COR-L47 (cell line): ENCODE measurements around the gene SLC5A2.
"Not testable (repeated sequence)": the region's sequence is repeated elsewhere in the genome, so short reads cannot be mapped to it uniquely, and the experiment has no call there.

Experiments
- DNase-seq: peaks from one replicate; lab custom pipeline; 2025; lab: John Stamatoyannopoulos, UW

SLC5A2 gene

DNA sequence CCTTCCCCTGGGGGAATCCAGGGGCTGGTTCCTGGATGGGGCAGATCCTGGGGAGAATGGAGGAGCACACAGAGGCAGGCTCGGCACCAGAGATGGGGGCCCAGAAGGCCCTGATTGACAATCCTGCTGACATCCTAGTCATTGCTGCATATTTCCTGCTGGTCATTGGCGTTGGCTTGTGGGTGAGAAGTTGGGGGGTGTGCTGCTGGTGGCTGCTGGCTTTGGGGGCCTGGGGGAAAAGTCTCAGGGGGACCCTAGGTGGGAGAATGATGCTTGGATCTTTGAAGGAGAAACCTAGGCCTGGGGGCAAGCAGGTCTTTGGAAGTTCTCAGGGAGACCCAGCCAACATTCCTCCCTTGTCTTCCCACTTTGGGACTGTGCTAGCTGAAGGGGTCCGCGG, at the start of gene SLC5A2:
Gene SLC5A2 (plus strand): TSS at position 43 of the 400 bp plus-strand sequence. CDS start 14 bp downstream, at position 57.
- no peak for DNase-seq

DNA sequence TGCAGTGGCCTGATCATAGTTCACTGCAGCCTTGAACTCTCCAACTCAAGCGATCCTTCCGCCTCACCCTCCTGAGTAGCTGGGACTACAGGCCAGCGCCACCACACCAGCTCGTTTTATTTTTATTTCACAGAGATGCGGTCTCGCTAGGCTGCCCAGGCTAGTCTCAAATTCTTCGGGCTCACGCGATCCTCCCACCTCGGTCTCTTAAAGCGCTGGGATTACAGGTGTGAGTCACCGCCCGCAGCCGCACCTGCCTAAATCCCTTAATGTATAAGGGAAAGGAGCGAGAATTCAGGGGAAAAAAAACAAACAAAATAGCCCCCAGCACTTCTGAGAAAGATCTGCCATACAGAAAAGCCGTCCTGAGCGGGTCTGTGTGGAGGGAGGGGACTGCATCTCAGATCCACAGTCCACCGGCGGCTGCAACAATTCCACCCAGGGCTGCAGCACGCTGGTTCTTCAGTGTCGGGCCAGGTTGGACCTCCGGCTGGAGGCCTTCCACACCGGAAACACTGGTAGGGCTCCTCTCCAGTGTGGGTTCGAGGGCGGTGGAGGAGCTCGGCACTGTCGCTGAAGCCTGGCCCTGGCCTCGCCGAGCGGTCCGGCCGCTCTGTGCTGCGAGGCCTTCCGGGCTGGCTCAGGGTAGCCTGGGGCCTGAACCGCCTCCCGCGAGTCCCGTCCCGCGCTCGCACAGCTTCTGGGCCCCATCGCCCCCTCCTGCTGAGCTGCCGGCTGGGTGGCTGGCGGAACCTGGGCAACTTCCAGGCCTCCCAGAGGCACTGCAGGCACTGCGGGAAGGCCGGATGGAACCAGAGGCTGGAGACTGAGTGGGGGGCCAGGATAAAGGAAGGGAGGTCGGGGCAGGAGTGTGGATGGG, 47.3 kb upstream of the SLC5A2 start:
- no peak for DNase-seq

DNA sequence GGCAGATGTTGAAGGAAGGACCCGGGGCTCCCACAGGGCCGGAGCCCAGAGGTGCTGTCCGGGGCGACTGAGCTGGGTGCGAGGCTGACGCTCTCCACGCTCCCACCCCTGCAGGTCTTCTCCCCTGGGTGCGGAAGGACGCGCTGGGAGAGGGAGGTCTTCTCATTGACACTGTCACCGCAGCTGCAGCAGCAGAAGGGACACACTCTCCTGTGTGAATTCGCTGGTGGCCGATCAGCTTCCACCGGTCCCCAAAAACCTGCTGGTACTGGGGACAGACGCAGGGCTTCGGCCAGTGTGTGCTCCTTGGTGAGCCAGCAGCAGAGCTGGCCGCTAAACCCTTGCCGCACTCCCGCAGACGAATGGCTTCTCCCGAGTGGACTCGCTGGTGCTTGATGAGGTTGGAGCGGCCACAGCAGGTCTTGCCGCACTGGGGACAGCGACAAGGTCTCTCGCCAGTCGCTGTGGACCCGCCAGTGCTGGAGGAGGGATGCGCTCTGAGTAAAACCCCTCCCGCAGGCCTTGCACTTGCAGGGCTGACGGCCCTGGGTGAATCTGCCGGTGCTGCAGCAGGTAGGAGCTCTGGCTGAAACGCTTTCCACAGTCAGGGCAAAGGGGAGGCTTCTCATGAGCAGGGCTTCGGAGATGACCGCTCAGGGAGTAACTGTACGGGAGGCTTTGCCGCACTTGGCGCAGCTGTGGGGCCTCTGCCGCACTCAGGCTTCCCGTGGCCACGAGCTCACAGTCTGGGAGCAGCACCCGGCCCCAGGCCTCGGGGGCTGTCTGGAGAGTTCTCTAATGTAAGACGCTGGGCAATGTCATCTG, 46.5 kb upstream of the SLC5A2 start:
- no peak for DNase-seq

DNA sequence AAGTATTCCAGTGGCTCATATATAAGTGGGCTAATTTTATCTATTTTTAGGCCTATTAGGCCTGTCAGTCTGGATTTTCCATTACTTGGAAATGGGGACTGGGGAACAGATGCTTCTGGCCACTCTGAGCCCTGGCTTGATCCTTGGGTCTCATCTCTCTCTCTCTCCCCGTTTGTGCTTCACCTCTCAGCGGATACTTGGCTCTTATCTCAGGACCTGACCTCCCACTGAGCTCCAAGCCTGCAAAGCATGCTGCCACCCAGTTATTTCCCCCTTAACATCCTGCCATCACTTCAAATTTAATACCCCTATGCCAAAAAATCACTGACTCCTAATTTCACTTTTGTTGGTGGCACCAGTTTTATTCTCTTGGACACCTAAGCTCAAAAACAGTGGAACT, 44.5 kb upstream of the SLC5A2 start:
- DNase-seq: no peak

DNA sequence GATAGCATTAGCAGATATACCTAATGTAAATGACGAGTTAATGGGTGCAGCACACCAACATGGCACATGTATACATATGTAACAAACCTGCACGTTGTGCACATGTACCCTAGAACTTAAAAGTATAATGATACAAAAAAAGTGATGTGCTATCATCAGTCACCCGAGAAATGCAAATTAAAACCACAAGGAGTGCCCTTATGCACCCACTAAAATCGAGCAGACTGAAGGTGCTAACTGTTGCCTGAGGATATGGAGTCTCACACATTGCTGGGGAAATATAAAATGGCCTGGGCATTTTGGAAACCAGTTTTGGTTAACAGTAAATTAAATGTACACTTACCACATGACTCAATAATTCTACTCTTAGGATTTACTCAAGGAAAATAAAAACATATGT, 43.9 kb upstream of the SLC5A2 start:
- not testable (repeated sequence) for DNase-seq

DNA sequence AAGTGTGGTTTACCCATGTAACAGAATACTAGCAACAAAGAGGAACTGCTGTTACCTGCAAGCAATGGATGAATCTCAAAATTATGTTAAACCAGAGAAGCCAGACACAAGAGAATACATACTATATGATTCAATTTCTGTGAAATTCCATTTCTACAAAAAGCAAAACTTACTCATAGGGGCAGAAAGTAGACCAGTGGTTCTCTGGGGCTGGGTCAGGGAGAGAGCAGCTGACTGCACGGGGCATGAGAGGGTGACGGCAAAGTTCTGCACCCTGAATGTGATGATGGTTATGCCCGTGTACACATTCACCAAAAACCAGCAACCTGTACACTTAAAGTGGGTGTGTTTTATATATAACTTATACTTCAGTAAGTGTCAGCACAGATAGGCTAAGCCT, 43.4 kb upstream of the SLC5A2 start:
- DNase-seq: no peak

DNA sequence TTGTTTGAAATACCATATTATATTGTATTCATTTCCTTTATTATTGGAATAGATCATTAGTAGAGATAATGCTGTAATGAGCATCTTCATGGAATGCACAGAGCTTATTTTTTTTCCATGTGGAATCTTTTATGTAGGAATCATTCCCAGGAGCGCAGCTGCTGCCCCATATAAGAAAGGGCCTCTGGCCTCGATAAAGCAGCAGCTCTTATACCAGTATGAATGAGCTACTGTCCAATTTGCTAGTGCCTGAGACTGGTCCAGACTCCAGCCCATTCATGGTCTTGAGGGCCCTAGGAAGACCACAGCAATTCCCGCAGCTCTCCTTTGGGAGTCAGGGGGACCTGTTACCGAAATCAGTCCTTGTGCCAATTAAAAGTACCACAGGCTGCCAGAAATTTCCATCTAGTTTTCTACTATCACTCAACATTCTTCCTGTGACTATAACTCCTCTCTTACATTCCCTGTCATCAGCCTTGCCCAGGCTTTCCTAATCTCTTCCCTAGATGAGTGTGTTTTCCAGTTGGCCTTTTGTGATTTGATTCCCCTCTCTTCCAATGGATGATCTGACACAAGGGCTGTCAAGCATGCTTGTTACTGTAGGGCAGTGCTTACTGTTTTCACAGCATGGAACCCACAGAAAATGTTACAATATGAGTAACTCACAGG, 42.3 kb upstream of the SLC5A2 start:
- DNase-seq: no peak

DNA sequence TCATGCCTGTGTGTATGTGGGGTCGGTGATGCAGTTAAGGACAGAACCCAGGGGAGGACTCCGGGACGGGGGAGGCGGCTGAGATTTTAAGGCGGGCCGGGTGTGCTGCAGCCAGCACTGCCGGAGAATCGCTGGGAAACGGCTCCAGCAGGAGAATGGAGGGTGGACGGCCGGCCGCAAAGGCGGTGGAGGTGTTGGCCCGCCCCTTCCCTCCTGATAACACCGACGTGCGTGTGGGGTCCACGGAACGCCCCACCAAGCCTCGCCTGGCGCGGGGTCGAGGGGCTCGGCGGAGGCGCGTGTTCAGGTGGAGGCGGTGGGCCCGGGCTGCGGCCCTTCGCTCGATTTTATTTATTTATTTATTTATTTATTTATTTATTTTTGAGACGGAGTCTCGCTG, 41.0 kb upstream of the SLC5A2 start:
- no peak for DNase-seq

DNA sequence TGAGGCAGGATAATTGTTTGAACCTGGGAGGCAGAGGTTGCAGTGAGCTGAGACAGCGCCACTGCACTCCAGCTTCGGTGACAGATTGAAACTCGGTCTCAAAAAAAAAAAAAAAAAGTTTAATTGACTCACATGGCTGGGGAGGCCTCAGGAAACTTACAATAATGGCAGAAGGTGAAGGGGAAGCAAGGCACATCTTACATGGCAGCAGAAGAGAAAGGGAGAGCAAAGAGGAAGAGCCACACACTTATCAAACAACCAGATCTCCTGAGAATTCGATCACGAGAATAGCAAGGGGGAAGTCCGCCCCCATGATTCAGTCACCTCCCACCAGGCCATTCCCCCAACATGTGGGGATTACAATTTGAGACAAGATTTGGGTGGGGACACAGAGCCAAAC, 37.0 kb upstream of the SLC5A2 start:
- not testable (repeated sequence) for DNase-seq

DNA sequence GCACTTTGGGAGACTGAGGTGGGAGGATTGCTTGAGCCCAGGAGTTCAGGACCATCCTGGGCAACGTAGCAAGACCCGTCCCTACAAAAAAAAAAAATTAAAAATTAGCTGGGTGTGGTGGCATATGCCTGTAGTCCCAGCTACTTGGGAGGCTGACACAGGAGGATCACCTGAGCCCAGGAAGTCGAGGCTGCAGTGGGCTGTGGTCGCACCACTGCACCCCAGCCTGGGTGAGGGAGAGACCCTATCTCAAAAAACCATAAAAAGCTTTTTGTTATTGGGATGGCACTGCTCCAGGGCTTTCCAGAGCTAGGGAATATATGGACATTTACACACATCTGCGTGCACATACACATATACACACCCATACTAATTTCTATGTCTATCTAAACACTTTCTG, 31.7 kb upstream of the SLC5A2 start:
- DNase-seq: no peak

DNA sequence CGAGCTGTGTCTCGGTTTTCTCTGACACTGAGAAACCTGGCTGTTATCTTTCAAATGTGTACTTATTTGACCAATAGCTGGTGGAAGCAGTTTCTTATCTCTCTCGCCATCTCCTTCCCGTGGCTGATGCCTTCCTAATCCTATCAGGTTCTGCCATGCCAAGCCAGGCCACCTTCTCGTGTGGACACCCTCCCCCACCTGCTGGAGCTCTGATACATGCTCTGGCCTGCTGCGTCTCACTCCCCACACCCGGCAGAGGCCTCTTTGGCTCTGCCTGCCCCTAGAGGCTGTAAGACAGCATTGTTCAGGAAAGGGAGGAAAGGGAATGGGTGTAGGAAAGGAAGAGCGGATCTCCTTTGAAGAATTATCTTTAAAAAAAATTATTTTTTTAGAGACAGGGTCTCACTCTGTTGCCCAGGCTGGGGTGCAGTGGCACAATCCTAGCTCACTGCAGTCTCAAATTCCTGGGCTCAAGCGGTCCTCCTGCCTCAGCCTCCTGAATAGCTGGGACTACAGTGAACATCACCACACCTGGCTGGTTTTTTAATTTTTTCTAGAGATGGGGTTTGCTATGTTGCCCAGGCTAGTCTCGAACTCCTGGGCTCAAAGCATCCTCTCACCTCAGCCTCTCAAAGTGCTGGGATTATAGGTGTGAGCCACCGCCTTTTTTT, 31.1 kb upstream of the SLC5A2 start:
- DNase-seq: peak; percentile 67

DNA sequence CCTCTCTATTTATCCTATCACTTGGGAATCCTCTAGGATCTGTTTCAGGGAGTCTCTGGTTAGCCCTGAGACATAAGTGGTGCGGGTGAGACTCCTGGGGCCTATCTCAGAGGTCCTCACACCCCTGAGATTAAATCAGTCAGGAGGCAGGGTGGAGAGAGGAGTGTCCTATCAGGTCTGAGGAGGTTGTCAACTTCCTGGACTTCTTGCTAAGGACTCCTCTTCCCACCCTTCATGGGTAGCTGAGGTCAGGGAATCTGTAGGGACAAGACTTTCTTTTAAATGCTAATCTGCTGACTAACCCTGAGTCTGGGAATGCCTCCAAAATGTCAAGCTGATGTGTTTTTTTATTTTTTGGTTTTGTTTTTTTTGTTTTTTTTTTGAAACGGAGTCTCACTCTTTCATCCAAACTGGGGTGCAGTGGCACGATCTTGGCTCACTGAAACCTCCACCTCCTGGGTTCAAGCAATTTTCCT, 30.3 kb upstream of the SLC5A2 start:
- DNase-seq: no peak

DNA sequence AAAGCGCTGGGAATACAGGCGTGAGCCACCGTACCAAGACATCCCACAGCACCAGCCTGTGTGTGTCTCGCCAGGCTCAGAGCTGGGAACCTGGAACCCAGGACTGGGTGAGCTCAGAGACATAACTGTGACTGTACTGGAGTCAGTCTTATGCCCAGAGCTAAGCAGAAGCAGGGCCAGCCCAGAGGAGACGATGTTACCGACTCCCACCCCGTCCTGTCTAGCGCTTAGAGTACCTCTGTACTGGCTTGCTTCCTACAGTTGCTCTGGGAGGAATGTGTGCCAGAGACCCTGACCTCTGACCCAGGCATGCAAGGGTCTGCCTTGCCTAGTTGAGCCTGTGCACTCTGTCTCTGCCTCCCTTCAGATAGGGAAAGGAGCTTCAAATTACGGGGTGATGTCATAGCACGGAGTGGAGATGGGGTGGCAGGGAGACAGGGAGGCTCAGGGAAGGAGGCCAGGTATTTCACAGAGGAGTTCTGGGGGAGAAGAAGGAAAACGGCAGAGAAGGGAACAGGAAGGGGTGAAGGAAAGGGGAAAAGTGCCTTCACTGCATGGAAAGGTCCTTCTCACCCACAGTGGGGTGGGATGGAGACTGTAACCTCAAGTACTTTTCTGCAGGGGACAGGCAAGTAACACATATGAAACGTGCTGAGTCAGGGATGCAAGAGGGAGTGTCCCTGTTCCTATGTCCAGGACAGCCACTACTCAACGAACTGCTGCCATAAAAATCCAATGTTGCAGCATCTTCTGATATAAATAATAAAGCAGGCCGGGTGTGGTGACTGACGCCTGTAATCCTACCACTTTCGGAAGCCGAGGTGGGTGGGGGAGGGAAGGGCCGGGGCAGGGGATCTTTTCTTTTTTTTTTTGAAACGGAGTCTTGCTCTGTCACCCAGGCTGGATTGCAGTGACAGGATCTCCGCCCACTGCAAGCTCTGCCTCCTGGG, 29.4 kb upstream of the SLC5A2 start:
- DNase-seq: no peak

DNA sequence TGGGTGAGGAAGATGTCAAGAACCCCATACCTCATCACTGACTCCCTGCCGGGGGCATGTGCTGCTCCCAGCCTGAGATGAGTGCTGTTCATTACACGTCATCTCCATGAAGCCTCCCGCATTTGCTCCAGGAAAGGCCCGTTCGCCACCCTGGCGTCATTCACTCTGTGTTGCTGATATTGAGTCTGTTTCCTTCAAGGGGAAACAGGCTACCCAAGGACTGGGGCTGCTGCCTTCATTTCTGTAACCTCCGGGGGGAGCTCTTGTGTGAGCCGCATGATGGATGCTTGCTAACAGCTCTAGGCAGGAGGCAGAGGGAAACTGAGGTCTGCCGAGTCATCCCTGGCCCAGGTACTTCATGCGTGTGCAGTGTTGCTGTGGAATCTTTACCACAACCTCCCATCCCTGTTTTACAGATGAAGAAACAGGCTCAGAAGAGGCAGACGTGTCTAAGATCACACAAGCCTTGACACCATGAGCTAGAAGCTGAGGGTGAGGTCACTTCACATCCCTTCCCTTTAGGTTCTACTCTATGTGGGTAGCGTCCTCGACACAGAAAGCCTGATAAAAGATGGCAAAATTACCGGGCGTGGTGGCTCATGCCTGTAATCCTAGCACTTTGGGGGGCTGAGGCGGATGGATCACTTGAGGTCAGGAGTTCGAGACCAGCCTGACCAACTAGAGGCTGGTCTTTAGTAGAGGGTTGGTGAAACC, 27.2 kb upstream of the SLC5A2 start:
- no peak for DNase-seq

DNA sequence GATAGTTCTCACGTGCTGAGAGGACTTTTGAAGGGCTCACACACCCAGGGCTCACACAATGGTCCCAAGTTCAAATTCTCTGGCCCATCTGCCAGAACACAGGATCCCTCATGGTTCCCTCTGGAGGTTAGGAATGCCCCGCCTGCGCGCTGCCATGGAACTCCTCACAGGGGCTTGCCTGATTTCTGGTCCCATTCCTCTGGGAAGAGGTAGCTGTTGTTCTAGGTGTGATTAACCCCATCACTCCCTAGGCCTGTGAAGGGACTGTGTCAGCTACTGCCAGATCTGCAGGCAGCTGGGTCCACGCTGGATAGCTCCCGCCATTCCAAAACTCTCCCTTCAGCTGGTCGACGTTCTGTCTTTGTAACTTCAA, 25.9 kb upstream of the SLC5A2 start:
- DNase-seq: no peak

DNA sequence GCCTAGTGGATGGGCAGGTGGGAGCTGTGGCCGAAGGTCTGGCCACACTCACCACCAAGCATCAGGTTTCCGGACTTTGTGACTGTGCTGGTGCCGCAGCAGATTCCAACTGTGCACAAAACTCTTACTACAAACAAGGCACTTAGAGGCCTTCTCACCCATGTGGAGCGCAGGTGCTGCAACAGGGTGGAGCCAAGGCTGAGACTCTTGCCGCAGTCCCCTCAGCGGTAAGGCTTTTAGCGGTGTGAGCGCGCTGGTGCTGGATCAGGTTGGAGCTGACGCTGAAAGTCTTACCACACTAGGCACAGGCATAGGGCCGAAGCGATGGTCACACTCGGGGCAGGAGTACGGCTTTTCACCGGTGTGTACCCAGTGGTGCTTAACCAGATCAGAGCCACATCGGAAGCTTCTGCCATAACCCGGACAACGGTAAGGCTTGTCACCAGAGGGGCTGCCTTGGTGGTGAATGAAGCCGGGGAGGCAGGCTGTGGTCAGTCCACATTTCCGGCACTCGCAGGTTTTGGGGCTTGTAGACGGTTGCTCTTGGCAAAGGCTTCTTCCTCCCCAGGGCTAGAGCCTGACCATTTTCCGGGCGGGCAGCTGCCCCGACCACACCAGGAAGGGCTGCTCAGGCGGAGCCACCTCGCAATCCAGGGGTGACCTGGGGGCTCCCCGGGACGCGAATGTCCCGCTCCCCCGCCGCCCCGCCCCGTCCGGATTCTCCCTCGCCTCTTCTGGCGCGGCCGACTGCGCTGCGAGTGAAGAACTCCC, 24.7 kb upstream of the SLC5A2 start:
- DNase-seq: peak; percentile 64

DNA sequence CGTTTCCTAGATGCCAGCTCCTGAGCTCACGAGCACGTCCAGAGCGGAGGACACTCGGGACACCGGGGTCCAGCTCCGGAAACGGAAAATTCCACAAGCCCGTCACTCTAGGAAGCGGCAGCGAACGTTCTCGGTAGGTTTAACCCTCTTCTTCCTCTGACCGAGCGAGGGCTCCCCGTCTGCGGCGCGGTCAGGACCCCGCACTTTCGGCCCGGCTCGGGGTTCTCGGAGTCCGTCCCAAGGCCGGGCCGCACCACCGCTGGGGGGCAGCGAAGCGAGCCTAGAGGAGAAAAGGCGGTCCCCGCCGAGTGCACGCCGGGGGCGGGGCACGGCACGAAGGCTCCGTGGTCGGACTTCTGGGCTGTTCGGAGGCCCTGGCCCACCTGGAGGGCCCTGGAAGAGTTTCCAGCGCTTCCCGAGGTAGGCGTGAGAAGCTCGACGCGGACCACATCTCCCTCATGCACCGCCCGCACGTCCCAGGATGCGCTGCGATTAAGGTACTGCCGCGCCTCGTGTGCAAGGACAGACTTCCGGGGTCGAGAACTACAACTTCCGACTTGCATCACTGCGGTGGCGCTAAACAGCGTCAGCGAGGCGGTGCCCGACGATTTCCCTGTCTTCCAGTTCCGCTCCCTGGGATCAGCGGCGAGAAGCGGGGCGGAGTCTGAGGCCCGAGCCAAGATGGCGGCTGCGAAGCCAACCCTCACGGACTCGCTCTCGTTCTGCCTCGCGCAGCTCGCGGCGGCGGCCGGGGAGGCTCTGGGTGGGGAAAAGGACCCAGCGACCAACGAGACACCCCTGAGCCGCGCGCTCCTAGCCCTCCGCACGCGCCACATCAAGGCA, 23.9 kb upstream of the SLC5A2 start, which contains the start of gene ARMC5:
Gene ARMC5 (plus strand): TSS at position 658 of the 843 bp plus-strand sequence. CDS start 24 bp downstream, at position 682.
- DNase-seq: peak; percentile 98
